Activated CD4-positive, alpha-beta T cell treated with anti-CD3 and anti-CD28 coated beads for 4 hours (primary cell): ENCODE data around the gene ZNF208.

Experiments
- DNase-seq, 2 donors: peaks; one replicate each; pipeline ENCODE4 v3.0.0-alpha.2; 2020

ZNF208 gene

DNA sequence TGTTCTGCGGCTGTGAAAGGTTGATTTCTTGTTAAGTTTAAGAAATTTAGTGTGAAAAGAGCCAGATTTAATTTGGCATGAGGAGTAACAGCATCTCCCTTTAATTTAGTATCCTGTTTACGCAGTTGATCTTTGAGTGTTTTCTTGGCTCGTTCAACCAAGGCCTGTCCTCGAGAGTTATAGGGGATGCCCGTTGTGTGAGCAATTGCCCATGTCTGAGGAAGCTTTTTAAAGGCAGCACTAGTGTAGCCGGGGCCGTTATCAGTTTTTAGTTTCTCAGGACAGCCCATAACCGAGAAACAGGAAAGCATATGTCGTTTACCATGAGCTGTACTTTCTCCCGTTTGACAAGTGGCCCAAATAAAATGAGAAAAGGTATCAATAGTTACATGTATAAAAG is 127.2 kb downstream of the ZNF208 start:
- no peak for DNase-seq
